Measurements from ENCODE around the gene ISOC1. TPM values are rescaled to one million over a fixed set of nuclear protein-coding genes. Genes with fewer than 3 reads are reported as not detected.

Gene ISOC1
- total and polyA plus RNA-seq, 2 of the 13 experiments (the other 11 are each of a cell fraction or from before 2014, with no cell fraction given), result 25.7 to 51.3 TPM

- no peak overlapping the region for H3K27ac ChIP-seq (ENCODE audit: extremely low read length, insufficient read depth, low read length)
- H3K27me3 ChIP-seq (ENCODE audit: control insufficient read depth in 1 of 2, insufficient read depth in 2 of 2, low read length in 2 of 2), result no peaks in the 10 kb centered on the region
- ATAC-seq (no peak), DNase-seq (ENCODE audit: low spot score) (no peak), FAIRE-seq (no peak)
- ChIA-PET CTCF (ENCODE audit: low intra/inter-chr PET ratio, low total read pairs) (no interaction called here), POLR2A (no interaction called here)
- no peak overlapping the region for H3K4me3 ChIP-seq (replicated peaks in 1 of 3; ENCODE audit: insufficient read depth in 1 of 3, low read depth in 2 of 3, low read length in 3 of 3)
- no peak overlapping the region for H2AFZ ChIP-seq (ENCODE audit: low read length)
- H3K4me1 ChIP-seq (ENCODE audit: insufficient read depth, low read length), result no peaks in the 10 kb centered on the region
- intact Hi-C loops (cut with micrococcal nuclease; ENCODE audit: unreplicated experiment) (no loop called here), in situ Hi-C loops (cut with HindIII; ENCODE audit: extremely low pct_ligation_motif_present, low pct_unique_long_range_greater_than_20kb) (no loop called here)
- H3K36me3 ChIP-seq (replicated peaks in 1 of 2; ENCODE audit: control insufficient read depth in 1 of 2, insufficient read depth in 2 of 2, low read length in 2 of 2), result no peaks in the 10 kb centered on the region
- BruUV-seq (replicated peaks), result no TSS peak
- H3K4me2 ChIP-seq (ENCODE audit: low read depth, low read length), result no peak overlapping the region
- no peaks in the 10 kb centered on the region for H3K9me3 ChIP-seq (ENCODE audit: low read length)
- no peaks in the 10 kb centered on the region for H3K79me2 ChIP-seq (ENCODE audit: insufficient read depth, low read length)
- H4K20me1 ChIP-seq (ENCODE audit: insufficient read depth, low read length), result no peaks in the 10 kb centered on the region
- no peak overlapping the region for H3K9ac ChIP-seq (ENCODE audit: insufficient read depth, low read depth, low read length)
- WGBS (ENCODE audit: low lambda C conversion rate), result 2% methylated on average over 3 of the region's 3 CpGs
- TF ChIP-seq, protein P1, sequence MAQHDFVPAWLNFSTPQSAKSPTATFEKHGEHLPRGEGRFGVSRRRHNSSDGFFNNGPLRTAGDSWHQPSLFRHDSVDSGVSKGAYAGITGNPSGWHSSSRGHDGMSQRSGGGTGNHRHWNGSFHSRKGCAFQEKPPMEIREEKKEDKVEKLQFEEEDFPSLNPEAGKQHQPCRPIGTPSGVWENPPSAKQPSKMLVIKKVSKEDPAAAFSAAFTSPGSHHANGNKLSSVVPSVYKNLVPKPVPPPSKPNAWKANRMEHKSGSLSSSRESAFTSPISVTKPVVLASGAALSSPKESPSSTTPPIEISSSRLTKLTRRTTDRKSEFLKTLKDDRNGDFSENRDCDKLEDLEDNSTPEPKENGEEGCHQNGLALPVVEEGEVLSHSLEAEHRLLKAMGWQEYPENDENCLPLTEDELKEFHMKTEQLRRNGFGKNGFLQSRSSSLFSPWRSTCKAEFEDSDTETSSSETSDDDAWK (CRISPR knock-in tag; IDR thresholded peaks at IDR 0.05), result no peak
- no peak for TF ChIP-seq ZNF24 (IDR thresholded peaks at IDR 0.05)
- no peak for TF ChIP-seq ARNTL (CRISPR knock-in tag; IDR thresholded peaks at IDR 0.05)
- no peak for TF ChIP-seq RBM39 (IDR thresholded peaks at IDR 0.05; ENCODE audit: low read depth, low read length, poor library complexity, severe bottlenecking)
- TF ChIP-seq ZFP37 (CRISPR knock-in tag; IDR thresholded peaks at IDR 0.05; ENCODE audit: borderline replicate concordance), result no peak
- no peak for TF ChIP-seq ZNF780A (CRISPR knock-in tag; IDR thresholded peaks at IDR 0.05)
- TF ChIP-seq RBFOX2 (IDR thresholded peaks at IDR 0.05; ENCODE audit: low read depth, low read length), result no peak
- TF ChIP-seq SUZ12 (IDR thresholded peaks at IDR 0.05; ENCODE audit: low read depth, low read length), result no peak
- no peak for TF ChIP-seq ZNF720 (CRISPR knock-in tag; IDR thresholded peaks at IDR 0.05)
- TF ChIP-seq IRF1 (CRISPR knock-in tag; IDR thresholded peaks at IDR 0.05; ENCODE audit: low read depth), result no peak
- no peak for TF ChIP-seq ATF7-NPFF (CRISPR knock-in tag; IDR thresholded peaks at IDR 0.05; ENCODE audit: low read depth)
- TF ChIP-seq ELK4 (CRISPR knock-in tag; IDR thresholded peaks at IDR 0.05; ENCODE audit: borderline replicate concordance), result no peak
- no peak for TF ChIP-seq TBL1XR1 (IDR thresholded peaks at IDR 0.05; ENCODE audit: borderline replicate concordance, low read length, partially characterized antibody)
- no peak for TF ChIP-seq ZNF224 (CRISPR knock-in tag; IDR thresholded peaks at IDR 0.05)
- TF ChIP-seq, protein P2, sequence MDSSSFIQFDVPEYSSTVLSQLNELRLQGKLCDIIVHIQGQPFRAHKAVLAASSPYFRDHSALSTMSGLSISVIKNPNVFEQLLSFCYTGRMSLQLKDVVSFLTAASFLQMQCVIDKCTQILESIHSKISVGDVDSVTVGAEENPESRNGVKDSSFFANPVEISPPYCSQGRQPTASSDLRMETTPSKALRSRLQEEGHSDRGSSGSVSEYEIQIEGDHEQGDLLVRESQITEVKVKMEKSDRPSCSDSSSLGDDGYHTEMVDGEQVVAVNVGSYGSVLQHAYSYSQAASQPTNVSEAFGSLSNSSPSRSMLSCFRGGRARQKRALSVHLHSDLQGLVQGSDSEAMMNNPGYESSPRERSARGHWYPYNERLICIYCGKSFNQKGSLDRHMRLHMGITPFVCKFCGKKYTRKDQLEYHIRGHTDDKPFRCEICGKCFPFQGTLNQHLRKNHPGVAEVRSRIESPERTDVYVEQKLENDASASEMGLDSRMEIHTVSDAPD (CRISPR knock-in tag; IDR thresholded peaks at IDR 0.05), result no peak
- TF ChIP-seq, protein P3, sequence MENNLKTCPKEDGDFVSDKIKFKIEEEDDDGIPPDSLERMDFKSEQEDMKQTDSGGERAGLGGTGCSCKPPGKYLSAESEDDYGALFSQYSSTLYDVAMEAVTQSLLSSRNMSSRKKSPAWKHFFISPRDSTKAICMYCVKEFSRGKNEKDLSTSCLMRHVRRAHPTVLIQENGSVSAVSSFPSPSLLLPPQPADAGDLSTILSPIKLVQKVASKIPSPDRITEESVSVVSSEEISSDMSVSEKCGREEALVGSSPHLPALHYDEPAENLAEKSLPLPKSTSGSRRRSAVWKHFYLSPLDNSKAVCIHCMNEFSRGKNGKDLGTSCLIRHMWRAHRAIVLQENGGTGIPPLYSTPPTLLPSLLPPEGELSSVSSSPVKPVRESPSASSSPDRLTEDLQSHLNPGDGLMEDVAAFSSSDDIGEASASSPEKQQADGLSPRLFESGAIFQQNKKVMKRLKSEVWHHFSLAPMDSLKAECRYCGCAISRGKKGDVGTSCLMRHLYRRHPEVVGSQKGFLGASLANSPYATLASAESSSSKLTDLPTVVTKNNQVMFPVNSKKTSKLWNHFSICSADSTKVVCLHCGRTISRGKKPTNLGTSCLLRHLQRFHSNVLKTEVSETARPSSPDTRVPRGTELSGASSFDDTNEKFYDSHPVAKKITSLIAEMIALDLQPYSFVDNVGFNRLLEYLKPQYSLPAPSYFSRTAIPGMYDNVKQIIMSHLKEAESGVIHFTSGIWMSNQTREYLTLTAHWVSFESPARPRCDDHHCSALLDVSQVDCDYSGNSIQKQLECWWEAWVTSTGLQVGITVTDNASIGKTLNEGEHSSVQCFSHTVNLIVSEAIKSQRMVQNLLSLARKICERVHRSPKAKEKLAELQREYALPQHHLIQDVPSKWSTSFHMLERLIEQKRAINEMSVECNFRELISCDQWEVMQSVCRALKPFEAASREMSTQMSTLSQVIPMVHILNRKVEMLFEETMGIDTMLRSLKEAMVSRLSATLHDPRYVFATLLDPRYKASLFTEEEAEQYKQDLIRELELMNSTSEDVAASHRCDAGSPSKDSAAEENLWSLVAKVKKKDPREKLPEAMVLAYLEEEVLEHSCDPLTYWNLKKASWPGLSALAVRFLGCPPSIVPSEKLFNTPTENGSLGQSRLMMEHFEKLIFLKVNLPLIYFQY (CRISPR knock-in tag; IDR thresholded peaks at IDR 0.05; ENCODE audit: borderline replicate concordance), result no peak
- no peak for TF ChIP-seq SPEN (CRISPR knock-in tag; IDR thresholded peaks at IDR 0.05; ENCODE audit: low read depth)
- no peak for TF ChIP-seq RARA (CRISPR knock-in tag; IDR thresholded peaks at IDR 0.05)
Measured at GRCh38 chr5:129057329-129057728, 37.2 kb upstream of the ISOC1 start.
